HG03442 (cell line): ENCODE results near the gene CCL2.
"Not testable (repeated sequence)": the region's sequence is repeated elsewhere in the genome, so short reads cannot be mapped to it uniquely, and the experiment has no call there.

ENCODE experiments used
- ATAC-seq: cut with Tn5 transposase; IDR thresholded peaks from one replicate; pipeline ENCODE4 v1.9.1; 2021; ENCODE audit warnings: mild to moderate bottlenecking, moderate library complexity; ENCODE audit not compliant: unreplicated experiment

Gene CCL2

DNA sequence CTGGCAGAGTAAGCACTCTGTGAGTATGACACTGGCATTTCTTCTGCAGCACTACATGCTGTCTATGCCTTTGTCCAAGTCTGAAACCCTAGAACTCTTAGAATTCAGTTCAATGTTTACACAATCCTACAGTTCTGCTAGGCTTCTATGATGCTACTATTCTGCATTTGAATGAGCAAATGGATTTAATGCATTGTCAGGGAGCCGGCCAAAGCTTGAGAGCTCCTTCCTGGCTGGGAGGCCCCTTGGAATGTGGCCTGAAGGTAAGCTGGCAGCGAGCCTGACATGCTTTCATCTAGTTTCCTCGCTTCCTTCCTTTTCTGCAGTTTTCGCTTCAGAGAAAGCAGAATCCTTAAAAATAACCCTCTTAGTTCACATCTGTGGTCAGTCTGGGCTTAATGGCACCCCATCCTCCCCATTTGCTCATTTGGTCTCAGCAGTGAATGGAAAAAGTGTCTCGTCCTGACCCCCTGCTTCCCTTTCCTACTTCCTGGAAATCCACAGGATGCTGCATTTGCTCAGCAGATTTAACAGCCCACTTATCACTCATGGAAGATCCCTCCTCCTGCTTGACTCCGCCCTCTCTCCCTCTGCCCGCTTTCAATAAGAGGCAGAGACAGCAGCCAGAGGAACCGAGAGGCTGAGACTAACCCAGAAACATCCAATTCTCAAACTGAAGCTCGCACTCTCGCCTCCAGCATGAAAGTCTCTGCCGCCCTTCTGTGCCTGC, at the start of gene CCL2:
Gene CCL2 (plus strand): TSS at position 635 of the 730 bp plus-strand sequence. CDS start 65 bp downstream, at position 700.
- no peak for ATAC-seq

DNA sequence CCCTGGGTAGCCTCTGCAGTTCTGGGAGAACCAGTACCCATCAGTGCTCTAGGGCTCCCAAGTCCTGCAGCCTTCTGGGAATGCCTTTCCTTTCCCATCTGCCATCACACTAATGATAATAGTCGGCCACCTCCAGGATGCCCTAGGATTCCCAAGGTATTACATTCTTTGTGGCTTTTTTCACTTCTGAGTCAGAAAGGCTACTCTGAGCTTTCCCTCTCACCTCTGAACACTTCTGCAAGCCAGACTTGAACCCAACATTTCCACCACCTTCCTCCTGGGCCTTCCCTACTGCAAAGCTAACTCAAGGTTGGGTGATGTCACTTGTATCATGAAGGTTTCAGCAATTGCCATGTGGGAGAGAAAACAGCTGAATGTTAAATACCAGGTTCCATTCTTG, 49.7 kb upstream of the CCL2 start:
- no peak for ATAC-seq

DNA sequence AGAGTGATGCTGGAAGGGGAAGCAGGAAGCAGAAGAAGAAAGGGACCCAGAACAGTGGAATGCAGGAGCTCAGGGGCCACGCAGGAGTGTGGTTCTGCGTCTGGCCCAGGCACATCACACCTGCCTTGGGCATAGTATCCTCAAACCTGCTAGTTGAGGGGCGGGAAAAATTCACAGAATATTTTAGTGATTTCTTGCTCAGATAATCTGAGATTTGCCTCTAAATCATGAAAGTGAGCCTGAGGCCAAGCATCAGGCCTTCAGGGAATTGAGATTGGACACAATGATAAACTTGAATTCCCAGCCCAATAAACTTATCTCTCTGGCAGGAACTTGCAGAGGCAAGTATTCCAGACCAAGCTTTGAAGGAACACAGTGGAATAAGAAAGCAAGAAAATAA, 48.5 kb upstream of the CCL2 start:
- no peak for ATAC-seq

DNA sequence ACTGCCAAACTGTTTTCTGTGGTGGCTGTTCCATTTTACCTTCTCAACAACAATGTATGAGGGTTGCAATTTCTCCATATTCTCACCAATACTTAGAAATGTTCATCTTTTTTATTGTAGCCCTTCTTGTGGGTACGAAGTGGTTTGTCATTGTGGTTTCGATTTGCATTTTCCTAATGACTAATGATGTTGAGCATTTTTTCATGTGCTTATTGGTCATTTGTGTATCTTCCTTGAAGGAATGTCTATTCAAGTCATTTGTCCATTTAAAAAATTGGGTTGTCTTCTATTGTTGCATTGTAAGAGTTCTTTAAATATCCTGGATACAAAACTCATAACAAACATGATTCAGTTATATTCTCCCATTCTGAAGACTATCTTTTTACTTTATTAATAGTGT, 47.5 kb upstream of the CCL2 start:
- no peak for ATAC-seq

DNA sequence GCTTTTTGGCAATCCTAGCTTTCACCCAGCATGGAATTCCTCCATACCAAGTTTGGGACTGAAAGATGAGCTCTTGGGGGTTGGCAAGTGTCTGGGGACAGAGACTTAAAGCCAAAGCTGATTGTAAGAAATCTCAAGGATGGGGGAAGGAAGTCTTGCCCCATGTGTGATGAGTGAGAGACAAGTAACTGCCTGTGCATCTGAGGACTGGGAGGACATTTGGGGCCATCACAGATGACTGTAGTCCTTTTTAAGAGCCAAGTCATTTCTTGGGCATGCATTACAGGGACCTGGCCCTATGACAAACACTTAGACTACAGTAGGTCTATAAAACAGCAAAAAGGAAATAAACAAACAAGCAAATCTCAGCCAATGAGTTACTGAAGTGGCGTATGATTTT, 36.3 kb upstream of the CCL2 start:
- ATAC-seq: no peak

DNA sequence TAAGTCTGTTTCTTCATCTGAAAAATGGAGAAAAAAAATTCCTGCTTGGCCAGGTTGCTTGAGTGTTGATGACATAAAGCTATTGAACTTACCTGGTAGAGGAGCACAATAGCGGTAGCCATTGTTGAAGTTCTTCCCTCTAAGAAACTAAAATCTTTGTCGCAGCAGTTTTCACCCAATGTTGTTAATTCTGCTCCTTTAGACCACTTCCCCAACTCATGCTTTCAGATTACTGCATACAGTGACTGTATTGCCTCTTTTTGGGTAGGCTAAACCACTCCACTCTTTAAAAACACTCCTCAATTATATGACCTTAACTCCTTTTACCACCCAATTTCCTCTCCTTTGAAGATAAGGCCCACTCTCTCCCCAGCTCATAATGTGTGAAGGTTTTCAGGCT, 35.7 kb upstream of the CCL2 start:
- ATAC-seq: no peak

DNA sequence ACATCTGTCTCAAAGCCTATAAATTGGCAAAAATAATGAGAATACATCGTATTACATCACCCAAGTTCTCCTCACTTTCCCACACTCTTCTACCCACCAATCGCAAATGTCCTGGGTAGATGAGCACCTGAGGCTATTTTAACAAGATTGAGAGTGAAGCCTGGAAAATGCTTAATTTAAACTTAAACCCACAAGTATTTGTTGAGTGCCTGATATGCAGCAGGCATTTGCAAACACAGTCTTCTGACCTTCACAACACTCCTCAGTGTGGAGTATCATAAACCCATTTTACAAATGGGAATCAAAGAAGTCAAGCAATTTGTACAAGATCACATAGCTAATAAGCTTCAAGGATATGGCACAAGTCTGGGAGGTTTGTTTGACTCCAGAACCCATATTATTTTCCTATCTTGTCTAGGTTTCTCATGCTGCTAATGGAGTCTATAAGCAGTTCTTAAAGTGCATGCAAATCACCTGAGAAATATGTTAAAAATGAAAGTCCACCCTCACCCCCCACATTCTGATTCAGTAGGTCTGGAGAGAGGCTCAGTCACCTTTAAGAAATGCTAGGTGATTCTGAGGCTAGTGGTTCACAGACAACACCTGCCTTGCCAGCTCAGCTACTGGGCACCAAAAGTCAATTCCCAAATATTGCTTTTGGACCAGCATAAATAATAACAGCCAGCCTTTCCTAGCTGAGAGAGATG, 34.9 kb upstream of the CCL2 start:
- ATAC-seq: no peak

DNA sequence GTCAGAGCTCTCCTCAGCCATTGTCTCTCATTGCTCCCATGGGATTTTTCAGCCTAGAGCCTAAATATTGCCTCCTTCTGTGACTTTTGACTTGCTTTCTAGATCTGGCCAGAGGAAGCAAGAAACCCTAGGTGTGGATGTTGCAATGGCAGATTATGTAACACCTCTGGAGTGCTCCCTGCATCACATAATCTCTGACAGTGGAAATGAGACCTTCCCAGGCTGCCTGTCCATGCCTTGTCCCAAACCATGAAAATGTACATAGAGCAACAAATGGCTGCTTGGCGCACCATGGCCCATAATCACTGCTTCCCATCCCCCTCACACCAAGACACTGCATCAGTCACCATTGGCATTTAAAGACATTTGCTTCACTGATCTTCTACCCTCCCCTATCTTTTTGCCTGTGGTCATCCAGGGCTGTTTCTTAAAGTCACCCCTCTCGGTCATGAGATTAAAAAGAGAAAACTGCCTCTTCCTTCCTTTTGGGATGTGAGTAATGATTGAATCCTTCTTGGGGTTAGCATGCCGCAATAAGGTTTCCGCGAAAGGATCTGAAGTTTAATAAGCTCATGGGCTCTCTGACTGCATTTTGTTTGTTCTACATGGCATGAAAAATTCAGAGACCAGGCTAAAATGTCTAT, 34.2 kb upstream of the CCL2 start:
- ATAC-seq: no peak

DNA sequence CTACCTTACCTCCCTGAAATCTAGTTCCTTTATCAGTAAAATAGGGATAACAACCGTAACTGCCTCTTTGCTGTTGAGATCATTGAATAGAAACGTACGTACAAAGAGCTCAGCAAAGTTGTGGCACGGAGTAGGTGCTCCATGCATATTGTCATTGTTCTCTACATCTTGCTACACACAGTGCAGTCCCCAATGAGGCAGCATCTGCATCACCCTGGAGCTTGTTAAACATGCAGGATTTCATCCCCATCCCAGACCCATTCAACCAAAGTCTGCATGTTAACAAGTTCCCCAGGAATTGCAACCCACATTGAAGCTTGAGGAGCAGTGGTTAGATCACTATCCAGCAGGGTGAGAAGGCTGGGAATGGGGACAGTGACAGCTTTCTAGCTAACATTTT, 33.7 kb upstream of the CCL2 start:
- ATAC-seq: no peak

DNA sequence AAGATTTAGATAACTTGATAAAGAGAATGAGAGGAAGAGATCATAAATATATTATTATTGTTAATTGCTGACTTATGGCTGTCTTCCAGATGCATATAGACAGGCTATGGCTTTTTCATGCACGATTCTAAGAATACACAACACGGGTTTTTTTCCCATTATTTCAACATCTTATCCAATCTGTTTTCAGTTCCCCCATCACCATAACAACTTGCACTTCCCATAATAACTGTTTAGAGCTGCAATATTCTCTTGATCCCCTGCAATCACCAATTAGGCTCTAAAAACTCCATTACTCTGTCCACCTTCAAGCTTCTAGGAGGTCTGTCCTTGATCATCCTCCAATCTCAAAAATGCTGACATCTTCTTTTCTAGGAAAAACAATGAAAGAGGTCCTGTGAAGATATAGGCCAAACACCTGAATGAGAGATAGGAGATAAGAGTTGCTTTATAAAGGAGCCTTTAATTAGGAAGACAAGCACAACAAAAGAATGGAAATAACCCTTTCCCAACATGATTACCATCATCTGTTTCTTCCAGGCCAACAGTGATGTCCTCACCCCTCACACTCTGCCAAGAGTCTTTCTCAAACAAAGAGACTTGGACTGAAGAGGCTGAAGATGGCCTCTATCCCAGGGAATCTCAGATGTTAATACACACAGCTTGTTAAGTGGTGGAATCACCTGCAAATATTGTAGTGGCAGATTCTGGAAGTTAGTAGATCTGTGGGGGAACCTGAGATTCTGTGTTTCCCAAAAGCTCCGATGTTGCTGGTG, 32.2 kb upstream of the CCL2 start:
- no peak for ATAC-seq

DNA sequence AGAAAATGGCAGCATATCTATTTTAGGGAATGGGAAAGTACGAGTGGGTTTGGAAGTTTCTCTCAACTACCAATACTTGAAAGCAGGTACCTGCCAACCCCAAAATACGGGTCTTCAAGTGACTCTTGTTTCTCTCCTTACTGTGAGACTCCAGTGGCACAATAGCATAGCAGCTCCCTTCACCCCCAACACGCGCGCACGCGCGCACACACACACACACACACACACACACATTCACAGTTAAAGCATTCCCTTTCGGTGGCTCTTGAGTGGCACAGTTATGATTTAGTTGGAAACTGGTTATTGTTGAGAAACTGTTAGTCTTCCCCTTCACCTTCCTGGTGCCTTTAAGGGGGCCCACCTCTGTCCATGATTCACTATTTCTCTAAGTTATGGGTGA, 30.0 kb upstream of the CCL2 start:
- ATAC-seq: no peak

DNA sequence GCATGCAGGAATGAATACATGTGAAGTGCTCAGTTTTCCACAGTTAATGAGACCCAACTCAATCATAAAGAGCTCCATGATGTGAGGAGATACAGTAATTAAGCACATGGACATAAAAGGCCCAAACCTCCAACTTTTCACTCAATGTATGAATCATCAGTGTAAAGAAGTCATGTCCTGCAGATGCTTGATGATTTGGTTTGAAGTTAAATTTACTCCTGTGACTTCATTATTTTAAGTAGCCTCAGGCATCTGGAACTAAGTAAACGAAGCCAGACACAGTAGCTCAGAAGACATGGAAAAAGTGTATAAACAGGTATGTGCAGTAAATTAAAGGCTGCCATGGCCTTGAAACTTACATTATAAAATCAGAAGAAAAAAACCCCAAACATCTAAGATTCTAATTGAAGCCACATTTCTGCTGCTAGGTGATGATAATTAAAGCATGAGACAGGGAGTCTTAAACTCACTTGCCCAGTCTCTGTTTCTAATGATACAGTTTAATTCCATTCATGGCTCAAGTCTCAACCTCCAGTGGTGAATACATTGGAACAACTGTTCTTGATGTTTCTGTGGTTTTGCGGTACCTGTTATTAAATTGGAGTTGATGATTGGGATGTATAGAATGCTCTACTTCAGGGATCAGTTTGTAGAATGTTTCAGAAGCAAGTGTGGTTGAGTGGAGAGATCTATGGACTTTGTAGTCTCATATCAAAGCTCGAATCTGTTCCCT, 28.9 kb upstream of the CCL2 start:
- ATAC-seq: no peak

DNA sequence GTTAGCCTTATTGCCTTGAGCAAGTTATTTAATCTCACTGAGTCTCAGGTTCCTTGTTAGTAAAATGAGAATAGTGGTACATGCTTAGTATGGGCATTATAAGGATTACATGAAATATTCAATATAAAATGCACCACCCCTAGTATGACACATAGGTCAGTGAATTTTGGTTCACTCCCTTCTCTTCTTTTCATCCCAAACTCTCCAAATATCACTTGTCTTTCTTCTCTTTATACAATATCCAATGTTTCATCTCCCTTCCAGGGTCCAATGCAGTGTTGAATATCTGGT, 28.4 kb upstream of the CCL2 start:
- no peak for ATAC-seq

DNA sequence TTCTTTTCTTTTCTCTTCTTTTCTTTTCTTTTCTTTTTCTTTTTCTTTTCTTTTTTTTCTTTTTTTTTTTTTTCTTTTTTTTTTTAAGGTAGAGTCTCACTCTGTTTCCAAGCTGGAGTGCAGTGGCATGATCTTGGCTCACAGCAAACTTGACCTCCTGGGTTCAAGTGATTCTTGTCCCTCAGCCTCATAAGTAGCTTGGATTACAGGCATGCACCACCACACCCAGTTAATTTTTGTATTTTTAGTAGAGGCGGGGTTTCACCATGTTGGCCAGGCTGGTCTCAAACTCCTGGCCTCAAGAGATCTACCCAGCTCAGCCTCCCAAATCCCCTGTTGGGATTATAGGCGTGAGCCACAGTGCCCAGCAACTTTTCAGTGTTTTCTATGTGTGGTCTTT, 27.8 kb upstream of the CCL2 start:
- ATAC-seq: not testable (repeated sequence)

DNA sequence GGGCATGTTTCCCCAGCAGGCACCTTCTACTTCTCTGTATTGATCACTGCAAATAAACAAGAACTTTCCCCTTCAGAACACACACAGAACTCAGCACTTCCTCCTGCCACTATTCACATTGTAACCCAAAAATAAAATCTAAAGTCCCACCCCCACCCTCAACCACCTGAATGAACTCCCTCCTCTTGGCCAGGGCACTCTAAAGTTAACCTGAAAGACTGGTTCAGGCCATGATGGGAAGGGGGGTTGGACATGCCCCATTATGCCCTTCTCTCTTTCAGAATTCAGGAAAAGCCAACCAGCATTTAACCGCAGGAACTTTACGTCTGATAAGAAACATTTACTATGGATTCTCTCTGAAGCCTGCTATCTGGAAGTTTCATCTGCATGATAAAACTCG, 27.4 kb upstream of the CCL2 start:
- ATAC-seq: no peak

DNA sequence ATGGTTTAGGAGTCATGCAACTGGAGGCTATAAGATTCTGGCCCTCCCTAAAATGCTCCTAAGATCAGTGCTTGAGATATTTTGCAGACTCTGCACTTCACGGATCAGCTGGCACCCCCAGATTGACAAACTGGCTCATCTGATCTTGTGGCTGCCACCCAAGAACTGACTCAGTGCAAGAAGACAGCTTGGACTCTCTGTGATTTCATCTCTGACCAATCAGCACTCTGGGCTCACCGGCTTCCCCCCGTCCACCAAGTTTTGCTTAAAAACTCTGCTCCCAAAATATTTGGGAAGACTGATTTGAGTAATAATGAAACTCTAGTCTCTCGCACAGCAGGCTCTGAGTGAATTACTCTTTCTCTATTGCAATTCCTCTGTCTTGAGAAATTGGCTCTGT, 26.3 kb upstream of the CCL2 start:
- no peak for ATAC-seq

DNA sequence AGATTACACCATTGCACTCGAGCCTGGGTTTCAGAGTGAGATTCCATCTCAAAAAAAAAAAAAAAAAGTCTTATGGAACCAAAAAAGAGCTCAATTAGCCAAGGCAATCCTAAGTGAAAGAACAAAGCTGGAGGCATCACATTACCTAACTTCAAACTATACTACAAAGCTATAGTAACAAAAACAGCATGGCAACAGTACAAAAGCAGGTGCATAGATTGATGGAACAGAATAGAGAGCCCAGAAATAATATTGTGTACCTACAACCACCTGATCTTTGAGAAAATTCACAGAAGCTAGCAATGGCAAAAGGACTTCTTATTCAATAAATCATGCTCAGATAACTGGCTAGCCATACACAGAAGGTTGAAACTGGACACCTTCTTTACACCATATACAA, 24.7 kb upstream of the CCL2 start:
- ATAC-seq: no peak

DNA sequence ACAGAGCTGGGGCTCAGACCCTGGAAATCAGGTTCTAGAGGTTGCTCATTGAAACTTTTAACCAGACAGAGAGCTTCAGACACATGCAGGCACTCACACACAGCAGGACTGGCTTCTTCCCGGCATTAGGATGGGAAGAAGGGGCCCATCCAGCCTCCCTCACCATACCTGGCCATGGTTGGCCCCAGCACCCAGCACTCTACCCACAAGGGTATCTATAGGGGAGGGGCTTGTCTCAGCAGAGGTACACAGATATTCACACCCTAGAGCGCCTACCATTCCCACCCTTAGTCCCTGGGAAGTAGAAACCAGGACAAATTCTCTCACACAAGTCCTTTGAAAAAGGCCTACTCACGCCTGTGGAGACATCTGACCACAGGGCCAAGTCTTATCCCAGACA, 20.5 kb upstream of the CCL2 start:
- no peak for ATAC-seq

DNA sequence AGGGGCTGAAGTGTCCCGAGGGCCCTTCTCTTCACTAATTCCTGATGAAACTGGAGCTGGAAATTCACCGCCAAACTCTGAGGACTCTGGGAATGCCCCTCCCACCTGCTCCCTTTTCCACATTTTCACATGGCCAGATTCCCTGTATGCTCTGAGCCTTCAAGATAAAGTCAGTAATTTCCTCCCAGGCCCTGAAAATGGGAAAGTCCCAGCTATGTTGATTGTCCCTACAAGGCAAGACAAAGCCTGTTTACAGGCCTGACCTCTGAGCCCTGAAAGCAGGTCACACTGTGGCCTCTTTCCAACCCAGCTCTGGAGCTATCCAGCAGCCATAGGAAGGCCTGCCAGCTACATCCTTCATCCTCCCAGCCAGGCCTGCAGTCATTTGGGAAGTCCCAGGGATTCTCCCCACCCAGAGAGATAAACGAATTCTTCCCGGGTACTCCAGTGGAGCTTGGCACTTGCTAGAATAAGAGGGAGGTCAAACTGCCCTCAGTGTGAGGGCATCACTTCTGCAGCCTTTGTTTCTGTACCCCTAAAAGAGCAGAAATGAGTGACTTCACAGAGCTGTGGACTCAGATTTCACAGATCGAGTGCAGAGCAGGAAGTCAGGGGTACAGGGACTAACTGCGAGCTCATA, 19.6 kb upstream of the CCL2 start:
- no peak for ATAC-seq

DNA sequence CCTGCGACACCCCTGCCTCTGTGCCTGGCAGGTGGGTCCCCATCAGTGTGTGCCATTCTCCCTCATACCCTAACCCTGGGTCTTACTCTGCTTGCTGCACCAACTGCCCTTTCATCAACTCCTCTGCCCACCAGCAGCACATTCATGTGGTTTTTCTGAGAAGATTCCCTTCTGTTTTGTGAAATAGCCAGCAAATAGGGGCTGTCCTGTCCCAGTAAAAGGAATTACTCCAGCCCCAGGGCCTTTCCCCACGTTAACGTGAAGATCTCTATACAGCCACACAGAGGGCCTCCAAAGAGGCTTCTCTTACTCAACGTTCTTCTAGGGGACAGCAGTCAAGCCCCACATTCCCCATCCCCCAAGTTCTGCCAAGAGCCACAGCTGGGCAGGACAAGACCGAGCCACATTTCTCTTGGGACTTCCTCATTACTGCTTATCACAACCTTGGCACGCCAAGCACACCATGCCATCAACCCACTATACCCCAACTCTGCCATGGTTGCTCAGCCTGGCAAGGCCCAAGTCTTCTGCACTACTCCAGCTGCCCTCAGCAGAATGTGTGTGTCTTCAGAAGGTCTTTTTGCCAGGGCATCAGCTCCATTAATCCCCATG, 18.7 kb upstream of the CCL2 start:
- ATAC-seq: no peak
